Osteoblast (primary cell): ENCODE data around the gene OR1D5. TPM values are rescaled to one million over a fixed set of nuclear protein-coding genes. Genes with fewer than 3 reads are reported as not detected.

Experiments
- DNase-seq: peaks from one replicate; pipeline ENCODE4 v3.0.0; 2011; ENCODE audit warnings: low spot score, mixed read lengths; ENCODE audit not compliant: insufficient read length; ENCODE audit errors: missing footprints
- H2AFZ ChIP-seq: 2 replicates; pipeline ENCODE4 v1.6.0; 2011; ENCODE audit warnings: mild to moderate bottlenecking, low read length
- H3K27ac ChIP-seq: 2 replicates; pipeline ENCODE4 v1.5.1; 2011; ENCODE audit warnings: mild to moderate bottlenecking, low read depth, low read length, moderate library complexity
- H3K27me3 ChIP-seq: 2 replicates; pipeline ENCODE4 v1.6.0; 2012; ENCODE audit warnings: mild to moderate bottlenecking, control low read depth, inconsistent platforms, low read length, moderate library complexity; ENCODE audit not compliant: insufficient read depth
- H3K36me3 ChIP-seq: 2 replicates; pipeline ENCODE4 v1.5.1; 2011; ENCODE audit warnings: mild to moderate bottlenecking, low read length, control low read depth, moderate library complexity; ENCODE audit not compliant: insufficient read depth
- H3K4me1 ChIP-seq: 2 replicates; pipeline ENCODE4 v1.5.1; 2011; ENCODE audit warnings: mild to moderate bottlenecking, low read length, control low read depth, moderate library complexity; ENCODE audit not compliant: insufficient read depth
- H3K4me2 ChIP-seq: 2 replicates; pipeline ENCODE4 v1.6.0; 2011; ENCODE audit warnings: mild to moderate bottlenecking, low read length; ENCODE audit not compliant: insufficient read depth
- H3K4me3 ChIP-seq: fragments of 200-600 bp; sonication (generic); 3 replicates; pipeline ENCODE4 v1.5.1; 2012; ENCODE audit warnings: mild to moderate bottlenecking, low read length, inconsistent platforms; ENCODE audit not compliant: insufficient read depth
- H3K79me2 ChIP-seq: 2 replicates; pipeline ENCODE4 v1.6.0; 2012; ENCODE audit warnings: mild to moderate bottlenecking, low read length, control low read depth, inconsistent platforms; ENCODE audit not compliant: insufficient read depth
- H3K9me3 ChIP-seq: 2 replicates; pipeline ENCODE4 v1.5.1; 2011; ENCODE audit warnings: low read depth, low read length, control low read depth
- H4K20me1 ChIP-seq: 2 replicates; pipeline ENCODE4 v1.6.0; 2012; ENCODE audit warnings: mild to moderate bottlenecking, low read length, control low read depth; ENCODE audit not compliant: insufficient read depth
- CTCF ChIP-seq: IDR thresholded peaks from 2 replicates; pipeline ENCODE4 v1.5.1; 2011; ENCODE audit warnings: mild to moderate bottlenecking, low read depth, low read length, moderate library complexity; ENCODE audit errors: extremely low read depth
- total RNA-seq: library from RNA; depleted of rRNA; stranded (reverse); fragments of >200 nt; gene quantifications from 2 replicates; pipeline ENCODE4 v1.2.3, GENCODE V29; 2012

OR1D5 gene
- total RNA-seq, 1 donor, result not detected

- H3K4me2 ChIP-seq, result no peak overlapping the region
- no peaks in the 10 kb centered on the region for H4K20me1 ChIP-seq
- H3K79me2 ChIP-seq, result no peaks in the 10 kb centered on the region
- no peak overlapping the region for H2AFZ ChIP-seq
- no peak overlapping the region for H3K4me3 ChIP-seq
- H3K27ac ChIP-seq, result no peak overlapping the region
- peaks cover 9% of the 10 kb centered on the region for H3K9me3 ChIP-seq
- H3K27me3 ChIP-seq, result no peaks in the 10 kb centered on the region
- TF ChIP-seq CTCF, result no peak
- H3K4me1 ChIP-seq, result no peaks in the 10 kb centered on the region
- no peak for DNase-seq
- H3K36me3 ChIP-seq, result peaks cover 29% of the 10 kb centered on the region
Observed at GRCh38 chr17:3022197-3022596, 41.2 kb downstream of the OR1D5 start.

- Histone ChIP-seq H2AFZ (no peak overlapping the region), H3K79me2 (no peaks in the 10 kb centered on the region), H4K20me1 (no peaks in the 10 kb centered on the region), H3K27ac (no peak overlapping the region), H3K27me3 (no peaks in the 10 kb centered on the region), H3K4me1 (peaks cover 3% of the 10 kb centered on the region), H3K36me3 (peaks cover 36% of the 10 kb centered on the region), H3K4me3 (no peak overlapping the region), H3K4me2 (no peak overlapping the region), H3K9me3 (peaks cover 9% of the 10 kb centered on the region)
- no peak for DNase-seq
- TF ChIP-seq CTCF, result no peak
Observed at GRCh38 chr17:3020381-3020780, 43.0 kb downstream of the OR1D5 start.

GRCh38 chr17:3019761-3020160 is 43.6 kb downstream of the OR1D5 start:
- no peak overlapping the region for H3K4me3 ChIP-seq
- peaks cover 3% of the 10 kb centered on the region for H3K4me1 ChIP-seq
- H3K79me2 ChIP-seq, result no peaks in the 10 kb centered on the region
- no peak for TF ChIP-seq CTCF
- peaks cover 9% of the 10 kb centered on the region for H3K9me3 ChIP-seq
- no peak for DNase-seq
- no peak overlapping the region for H3K27ac ChIP-seq
- no peak overlapping the region for H2AFZ ChIP-seq
- H4K20me1 ChIP-seq, result no peaks in the 10 kb centered on the region
- no peak overlapping the region for H3K4me2 ChIP-seq
- peaks cover 36% of the 10 kb centered on the region for H3K36me3 ChIP-seq
- no peaks in the 10 kb centered on the region for H3K27me3 ChIP-seq

GRCh38 chr17:3017936-3018335 is 45.5 kb downstream of the OR1D5 start:
- no peak for DNase-seq
- H4K20me1 ChIP-seq, result no peaks in the 10 kb centered on the region
- H3K9me3 ChIP-seq, result peaks cover 4% of the 10 kb centered on the region
- TF ChIP-seq CTCF, result no peak
- H3K4me1 ChIP-seq, result peaks cover 3% of the 10 kb centered on the region
- no peak overlapping the region for H2AFZ ChIP-seq
- no peak overlapping the region for H3K4me2 ChIP-seq
- no peak overlapping the region for H3K27ac ChIP-seq
- peaks cover 36% of the 10 kb centered on the region for H3K36me3 ChIP-seq
- no peaks in the 10 kb centered on the region for H3K79me2 ChIP-seq
- H3K27me3 ChIP-seq, result no peaks in the 10 kb centered on the region
- no peak overlapping the region for H3K4me3 ChIP-seq
